GM23338 (cell line): ENCODE results near the gene CACNA1C. TPM values are rescaled to one million over a fixed set of nuclear protein-coding genes. Genes with fewer than 3 reads are reported as not detected.

Experiments used
- ATAC-seq: fragments of 200-7000 bp; cut with Tn5 transposase; 3 replicates; pipeline ENCODE4 v1.9.1; 2020
- DNase-seq: peaks from one replicate; pipeline ENCODE4 v3.0.0-alpha.2; 2015; ENCODE audit warnings: low spot score
- H2AFZ ChIP-seq: fragments of 200-600 bp; sonication (generic); 2 replicates; pipeline ENCODE4 v1.8.0; 2016; ENCODE audit warnings: antibody characterized with exemption, mild to moderate bottlenecking, moderate library complexity
- H3F3A ChIP-seq: fragments of 200-600 bp; sonication (generic); replicated peaks from 2 replicates; pipeline ENCODE4 v1.8.0; 2017; ENCODE audit warnings: antibody characterized with exemption, mixed run types, low read depth
- H3K27ac ChIP-seq: fragments of 200-600 bp; sonication (generic); 2 replicates; pipeline ENCODE4 v1.6.1; 2016; ENCODE audit warnings: low read depth
- H3K27me3 ChIP-seq: fragments of 200-600 bp; sonication (generic); 2 replicates; pipeline ENCODE4 v1.8.0; 2016; ENCODE audit warnings: mild to moderate bottlenecking, mixed run types, moderate library complexity; ENCODE audit not compliant: insufficient read depth
- H3K36me3 ChIP-seq: fragments of 200-600 bp; sonication (generic); 2 replicates; pipeline ENCODE4 v1.8.0; 2016; ENCODE audit warnings: mild to moderate bottlenecking; ENCODE audit not compliant: insufficient read depth
- H3K4me1 ChIP-seq: fragments of 200-600 bp; sonication (generic); 2 replicates; pipeline ENCODE4 v1.8.0; 2016; ENCODE audit warnings: mild to moderate bottlenecking, moderate library complexity; ENCODE audit not compliant: insufficient read depth
- H3K4me2 ChIP-seq: fragments of 200-600 bp; sonication (generic); 2 replicates; pipeline ENCODE4 v1.7.1; 2017; ENCODE audit warnings: mixed run types
- H3K4me3 ChIP-seq: fragments of 200-600 bp; sonication (generic); 2 replicates; pipeline ENCODE4 v1.6.1; 2016; ENCODE audit warnings: mixed run types
- H3K79me2 ChIP-seq: fragments of 200-600 bp; sonication (generic); replicated peaks from 2 replicates; pipeline ENCODE4 v1.8.0; 2017; ENCODE audit warnings: mild to moderate bottlenecking; ENCODE audit not compliant: insufficient read depth
- H3K9me2 ChIP-seq: fragments of 200-600 bp; sonication (generic); 2 replicates; pipeline ENCODE4 v1.8.0; 2017; ENCODE audit not compliant: insufficient read depth
- H4K20me1 ChIP-seq: fragments of 200-600 bp; sonication (generic); replicated peaks from 2 replicates; pipeline ENCODE4 v1.8.0; 2017; ENCODE audit warnings: mild to moderate bottlenecking; ENCODE audit not compliant: insufficient read depth
- H3K27ac Mint-ChIP-seq: 2 replicates; pipeline ENCODE4 v1.8.0; 2020; ENCODE audit warnings: inconsistent platforms, mild to moderate bottlenecking, moderate library complexity, mixed read lengths
- H3K27me3 Mint-ChIP-seq: 3 replicates; pipeline ENCODE4 v1.8.0; 2022; ENCODE audit warnings: low read depth, mild to moderate bottlenecking, moderate library complexity, mixed read lengths, inconsistent platforms; ENCODE audit not compliant: insufficient read depth, poor library complexity
- H3K36me3 Mint-ChIP-seq: 3 replicates; pipeline ENCODE4 v1.8.0; 2021; ENCODE audit warnings: low read depth, mild to moderate bottlenecking, inconsistent platforms, moderate library complexity, mixed read lengths
- H3K4me1 Mint-ChIP-seq: 3 replicates; pipeline ENCODE4 v1.8.0; 2020; ENCODE audit warnings: mild to moderate bottlenecking, inconsistent platforms, mixed read lengths
- H3K4me3 Mint-ChIP-seq: 3 replicates; pipeline ENCODE4 v1.8.0; 2021; ENCODE audit warnings: moderate library complexity, mild to moderate bottlenecking, inconsistent platforms, mixed read lengths
- H3K9me3 Mint-ChIP-seq: 3 replicates; pipeline ENCODE4 v1.8.0; 2020; ENCODE audit warnings: moderate library complexity, mild to moderate bottlenecking, inconsistent platforms, mixed read lengths
- CTCF ChIP-seq, 2 experiments: fragments of 200-600 bp in 1 of 2; sonication (generic) in 1 of 2; conservative IDR thresholded peaks; 2 replicates each; pipeline versions ENCODE4 v1.5.1 to v1.6.1; 2016 to 2017; ENCODE audit warnings: antibody characterized with exemption in 2 of 2, low read depth in 2 of 2, mild to moderate bottlenecking in 2 of 2, moderate library complexity in 1 of 2
- EZH2 ChIP-seq: fragments of 200-600 bp; sonication (generic); IDR thresholded peaks from one replicate; pipeline ENCODE4 v1.8.0; 2017; ENCODE audit warnings: antibody characterized with exemption, mild to moderate bottlenecking, low read depth; ENCODE audit not compliant: unreplicated experiment
- JUNB ChIP-seq: IDR thresholded peaks from one replicate; pipeline ENCODE4 v1.6.1; 2016; ENCODE audit warnings: antibody characterized with exemption; ENCODE audit not compliant: unreplicated experiment
- NANOG ChIP-seq: IDR thresholded peaks from 2 replicates; pipeline ENCODE4 v1.6.1; 2016; ENCODE audit warnings: antibody characterized with exemption, borderline replicate concordance
- STAT1 ChIP-seq: IDR thresholded peaks from one replicate; pipeline ENCODE4 v1.6.1; 2016; ENCODE audit warnings: antibody characterized with exemption; ENCODE audit not compliant: unreplicated experiment
- polyA plus RNA-seq: library from polyadenylated mRNA; unstranded; fragments of >200 nt; fragmentation: Nextera tagmentation; extraction: Ambion mirVana; gene quantifications from 2 replicates; pipeline ENCODE4 v1.2.1, GENCODE V29; 2016
- total RNA-seq: library from RNA; depleted of rRNA; stranded (reverse); fragments of >200 nt; shearing (Covaris generic); gene quantifications from 2 replicates; pipeline ENCODE4 v1.2.3, GENCODE V29; 2014
- TF ChIP-seq, protein P1 (sequence below): fragments of 250-450 bp; sonication (Bioruptor Pico); IDR thresholded peaks from 2 replicates; pipeline ENCODE4 v1.5.0; 2020; ENCODE audit warnings: mild to moderate bottlenecking, moderate library complexity

CACNA1C gene
- total and polyA plus RNA-seq, 2 experiments from 2014 or later: 0.78 to 2.1 TPM

GRCh38 chr12:2011643-2012607 lies 40.9 kb upstream of the CACNA1C start:
- Histone ChIP-seq H3F3A (no peaks in the 10 kb centered on the region), H3K36me3 (no peaks in the 10 kb centered on the region), H3K27me3 (no peaks in the 10 kb centered on the region), H2AFZ (peak overlapping the region; percentile 30; the same call in 1 of the 2 replicates), H3K4me1 (peaks cover 44% of the 10 kb centered on the region), H3K27ac (0 out of 2 replicates have a peak overlapping the region, but pooled peaks have one; percentile 26), H4K20me1 (no peaks in the 10 kb centered on the region), H3K4me3 (no peak overlapping the region), H3K4me2 (no peak overlapping the region), H3K9me2 (no peaks in the 10 kb centered on the region), H3K79me2 (no peaks in the 10 kb centered on the region)
- DNase-seq (peak; percentile 63), ATAC-seq (peak; percentile 84)
- Mint-ChIP-seq H3K27me3 (peaks cover 4% of the 10 kb centered on the region), H3K36me3 (no peaks in the 10 kb centered on the region), H3K27ac (peak overlapping the region; percentile 85; the same call in 1 of the 2 replicates), H3K4me3 (no peak overlapping the region), H3K4me1 (peaks cover 49% of the 10 kb centered on the region), H3K9me3 (no peaks in the 10 kb centered on the region)
- peak; percentile 32 to 56; a peak in 3 of 4 replicates for TF ChIP-seq CTCF (conservative IDR thresholded peaks at IDR 0.05; ENCODE audit: low read depth in 2 of 2)
- TF ChIP-seq JUNB: no peak

- Mint-ChIP-seq H3K27me3 (peaks cover 4% of the 10 kb centered on the region), H3K4me1 (peaks cover 55% of the 10 kb centered on the region), H3K9me3 (no peaks in the 10 kb centered on the region), H3K36me3 (no peaks in the 10 kb centered on the region), H3K27ac (no peak overlapping the region), H3K4me3 (no peak overlapping the region)
- Histone ChIP-seq H3K27ac (no peak overlapping the region), H3K36me3 (no peaks in the 10 kb centered on the region), H3F3A (no peaks in the 10 kb centered on the region), H3K27me3 (no peaks in the 10 kb centered on the region), H3K4me1 (peaks cover 44% of the 10 kb centered on the region), H3K4me2 (no peak overlapping the region), H2AFZ (peak overlapping the region; percentile 30; the same call in 1 of the 2 replicates), H3K4me3 (no peak overlapping the region), H3K79me2 (no peaks in the 10 kb centered on the region), H4K20me1 (no peaks in the 10 kb centered on the region), H3K9me2 (no peaks in the 10 kb centered on the region)
- no peak for ATAC-seq
- no peak for DNase-seq
- TF ChIP-seq STAT1 (no peak), CTCF (conservative IDR thresholded peaks at IDR 0.05; ENCODE audit: low read depth in 2 of 2) (no peak), NANOG (no peak), EZH2 (no peak)
- TF ChIP-seq, protein P1, sequence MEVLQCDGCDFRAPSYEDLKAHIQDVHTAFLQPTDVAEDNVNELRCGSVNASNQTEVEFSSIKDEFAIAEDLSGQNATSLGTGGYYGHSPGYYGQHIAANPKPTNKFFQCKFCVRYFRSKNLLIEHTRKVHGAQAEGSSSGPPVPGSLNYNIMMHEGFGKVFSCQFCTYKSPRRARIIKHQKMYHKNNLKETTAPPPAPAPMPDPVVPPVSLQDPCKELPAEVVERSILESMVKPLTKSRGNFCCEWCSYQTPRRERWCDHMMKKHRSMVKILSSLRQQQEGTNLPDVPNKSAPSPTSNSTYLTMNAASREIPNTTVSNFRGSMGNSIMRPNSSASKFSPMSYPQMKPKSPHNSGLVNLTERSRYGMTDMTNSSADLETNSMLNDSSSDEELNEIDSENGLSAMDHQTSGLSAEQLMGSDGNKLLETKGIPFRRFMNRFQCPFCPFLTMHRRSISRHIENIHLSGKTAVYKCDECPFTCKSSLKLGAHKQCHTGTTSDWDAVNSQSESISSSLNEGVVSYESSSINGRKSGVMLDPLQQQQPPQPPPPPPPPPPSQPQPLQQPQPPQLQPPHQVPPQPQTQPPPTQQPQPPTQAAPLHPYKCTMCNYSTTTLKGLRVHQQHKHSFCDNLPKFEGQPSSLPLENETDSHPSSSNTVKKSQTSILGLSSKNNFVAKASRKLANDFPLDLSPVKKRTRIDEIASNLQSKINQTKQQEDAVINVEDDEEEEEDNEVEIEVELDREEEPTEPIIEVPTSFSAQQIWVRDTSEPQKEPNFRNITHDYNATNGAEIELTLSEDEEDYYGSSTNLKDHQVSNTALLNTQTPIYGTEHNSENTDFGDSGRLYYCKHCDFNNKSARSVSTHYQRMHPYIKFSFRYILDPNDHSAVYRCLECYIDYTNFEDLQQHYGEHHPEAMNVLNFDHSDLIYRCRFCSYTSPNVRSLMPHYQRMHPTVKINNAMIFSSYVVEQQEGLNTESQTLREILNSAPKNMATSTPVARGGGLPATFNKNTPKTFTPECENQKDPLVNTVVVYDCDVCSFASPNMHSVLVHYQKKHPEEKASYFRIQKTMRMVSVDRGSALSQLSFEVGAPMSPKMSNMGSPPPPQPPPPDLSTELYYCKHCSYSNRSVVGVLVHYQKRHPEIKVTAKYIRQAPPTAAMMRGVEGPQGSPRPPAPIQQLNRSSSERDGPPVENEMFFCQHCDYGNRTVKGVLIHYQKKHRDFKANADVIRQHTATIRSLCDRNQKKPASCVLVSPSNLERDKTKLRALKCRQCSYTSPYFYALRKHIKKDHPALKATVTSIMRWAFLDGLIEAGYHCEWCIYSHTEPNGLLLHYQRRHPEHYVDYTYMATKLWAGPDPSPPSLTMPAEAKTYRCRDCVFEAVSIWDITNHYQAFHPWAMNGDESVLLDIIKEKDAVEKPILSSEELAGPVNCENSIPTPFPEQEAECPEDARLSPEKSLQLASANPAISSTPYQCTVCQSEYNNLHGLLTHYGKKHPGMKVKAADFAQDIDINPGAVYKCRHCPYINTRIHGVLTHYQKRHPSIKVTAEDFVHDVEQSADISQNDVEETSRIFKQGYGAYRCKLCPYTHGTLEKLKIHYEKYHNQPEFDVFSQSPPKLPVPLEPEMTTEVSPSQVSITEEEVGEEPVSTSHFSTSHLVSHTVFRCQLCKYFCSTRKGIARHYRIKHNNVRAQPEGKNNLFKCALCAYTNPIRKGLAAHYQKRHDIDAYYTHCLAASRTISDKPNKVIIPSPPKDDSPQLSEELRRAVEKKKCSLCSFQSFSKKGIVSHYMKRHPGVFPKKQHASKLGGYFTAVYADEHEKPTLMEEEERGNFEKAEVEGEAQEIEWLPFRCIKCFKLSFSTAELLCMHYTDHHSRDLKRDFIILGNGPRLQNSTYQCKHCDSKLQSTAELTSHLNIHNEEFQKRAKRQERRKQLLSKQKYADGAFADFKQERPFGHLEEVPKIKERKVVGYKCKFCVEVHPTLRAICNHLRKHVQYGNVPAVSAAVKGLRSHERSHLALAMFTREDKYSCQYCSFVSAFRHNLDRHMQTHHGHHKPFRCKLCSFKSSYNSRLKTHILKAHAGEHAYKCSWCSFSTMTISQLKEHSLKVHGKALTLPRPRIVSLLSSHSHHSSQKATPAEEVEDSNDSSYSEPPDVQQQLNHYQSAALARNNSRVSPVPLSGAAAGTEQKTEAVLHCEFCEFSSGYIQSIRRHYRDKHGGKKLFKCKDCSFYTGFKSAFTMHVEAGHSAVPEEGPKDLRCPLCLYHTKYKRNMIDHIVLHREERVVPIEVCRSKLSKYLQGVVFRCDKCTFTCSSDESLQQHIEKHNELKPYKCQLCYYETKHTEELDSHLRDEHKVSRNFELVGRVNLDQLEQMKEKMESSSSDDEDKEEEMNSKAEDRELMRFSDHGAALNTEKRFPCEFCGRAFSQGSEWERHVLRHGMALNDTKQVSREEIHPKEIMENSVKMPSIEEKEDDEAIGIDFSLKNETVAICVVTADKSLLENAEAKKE (CRISPR knock-in tag): no peak
These were observed 39.7 kb upstream of the CACNA1C start for GRCh38 chr12:2013086-2013485.
